Peyer's patch (tissue), 4 donors: ENCODE measurements around the gene CD300LG. TPM values are rescaled to one million over a fixed set of nuclear protein-coding genes. Genes with fewer than 3 reads are reported as not detected.

ENCODE experiments used
- DNase-seq, 3 donors: peaks; one replicate each; pipeline ENCODE4 v3.0.0-alpha.2; 2017 to 2019
- H3K27ac ChIP-seq, 4 donors: fragments of 200-600 bp; sonication (generic); one replicate each; pipeline ENCODE4 v1.5.1; 2016 to 2019
- H3K27me3 ChIP-seq, 2 donors: fragments of 200-600 bp; sonication (generic); one replicate each; pipeline ENCODE4 v1.5.1; 2019
- H3K36me3 ChIP-seq, 3 donors: fragments of 200-600 bp; sonication (generic); one replicate each; pipeline ENCODE4 v1.5.1; 2016 to 2019
- H3K4me1 ChIP-seq, 4 donors: fragments of 200-600 bp; sonication (generic); one replicate each; pipeline ENCODE4 v1.5.1; 2016 to 2019
- H3K4me3 ChIP-seq, 4 donors: fragments of 200-600 bp; sonication (generic); 1 replicate in 3 of 4; 2 replicates in 1 of 4; pipeline ENCODE4 v1.5.1; 2016 to 2019; ENCODE audit warnings: mild to moderate bottlenecking in 1 of 4
- H3K9me3 ChIP-seq, 4 donors: fragments of 200-600 bp; sonication (generic); one replicate each; pipeline ENCODE4 v1.5.1; 2016 to 2019; ENCODE audit warnings: mild to moderate bottlenecking in 1 of 4
- POLR2A ChIP-seq, 2 donors: fragments of 450-650 bp; IDR thresholded peaks; one replicate each; pipeline ENCODE4 v1.5.1; 2017; ENCODE audit warnings: antibody characterized with exemption in 2 of 2, mild to moderate bottlenecking in 2 of 2, moderate library complexity in 2 of 2
- total RNA-seq, 4 donors: library from RNA; depleted of rRNA; stranded (reverse); fragments of >200 nt; gene quantifications; one replicate each; pipeline ENCODE4 v1.1.0, GENCODE V29; 2016
- TF ChIP-seq, protein P1 (sequence below), 6 experiments: fragments of 450-650 bp in 4 of 6; fragments of 200-600 bp in 2 of 6; sonication (generic) in 1 of 6; IDR thresholded peaks; one replicate each; pipeline ENCODE4 v1.5.1; 2017 to 2019; ENCODE audit warnings: antibody characterized with exemption in 6 of 6, mild to moderate bottlenecking in 3 of 6, moderate library complexity in 1 of 6

The CD300LG gene
- total RNA-seq, 4 donors from 2014 or later: 0.54 TPM; not detected in 3

DNA sequence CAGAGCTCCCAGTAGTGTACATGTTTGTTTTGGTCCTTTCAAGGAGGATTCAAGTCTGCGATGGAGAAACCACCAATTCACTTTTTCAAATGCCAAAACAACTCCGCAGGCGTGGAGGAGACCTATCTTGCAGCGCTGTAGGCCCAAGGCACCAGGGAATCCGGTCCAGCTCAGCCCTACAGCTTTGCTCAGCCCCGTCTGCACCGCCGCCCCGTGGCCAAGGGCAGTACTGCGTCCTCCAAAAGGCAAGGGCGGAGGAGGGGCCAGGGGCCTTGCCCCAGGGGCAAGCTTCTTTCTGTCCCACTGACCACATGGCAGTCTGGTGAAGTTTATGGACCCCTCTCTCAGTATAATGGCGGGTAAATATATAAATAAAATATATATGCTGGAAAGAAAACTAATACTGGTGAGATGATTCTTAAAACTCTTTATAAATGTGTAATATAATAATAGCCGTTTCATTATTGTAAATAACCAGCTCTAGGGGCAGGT lies 709 bp upstream of the CD300LG start:
- H3K9me3 ChIP-seq: no peaks in the 10 kb centered on the region
- no peak overlapping the region for H3K4me3 ChIP-seq
- DNase-seq: peak; percentile 64 to 89 (median 89)
- H3K27me3 ChIP-seq: no peaks in the 10 kb centered on the region
- TF ChIP-seq, protein P1, sequence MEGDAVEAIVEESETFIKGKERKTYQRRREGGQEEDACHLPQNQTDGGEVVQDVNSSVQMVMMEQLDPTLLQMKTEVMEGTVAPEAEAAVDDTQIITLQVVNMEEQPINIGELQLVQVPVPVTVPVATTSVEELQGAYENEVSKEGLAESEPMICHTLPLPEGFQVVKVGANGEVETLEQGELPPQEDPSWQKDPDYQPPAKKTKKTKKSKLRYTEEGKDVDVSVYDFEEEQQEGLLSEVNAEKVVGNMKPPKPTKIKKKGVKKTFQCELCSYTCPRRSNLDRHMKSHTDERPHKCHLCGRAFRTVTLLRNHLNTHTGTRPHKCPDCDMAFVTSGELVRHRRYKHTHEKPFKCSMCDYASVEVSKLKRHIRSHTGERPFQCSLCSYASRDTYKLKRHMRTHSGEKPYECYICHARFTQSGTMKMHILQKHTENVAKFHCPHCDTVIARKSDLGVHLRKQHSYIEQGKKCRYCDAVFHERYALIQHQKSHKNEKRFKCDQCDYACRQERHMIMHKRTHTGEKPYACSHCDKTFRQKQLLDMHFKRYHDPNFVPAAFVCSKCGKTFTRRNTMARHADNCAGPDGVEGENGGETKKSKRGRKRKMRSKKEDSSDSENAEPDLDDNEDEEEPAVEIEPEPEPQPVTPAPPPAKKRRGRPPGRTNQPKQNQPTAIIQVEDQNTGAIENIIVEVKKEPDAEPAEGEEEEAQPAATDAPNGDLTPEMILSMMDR (IDR thresholded peaks at IDR 0.05): peak; percentile 77 to 95 (median 94)
- TF ChIP-seq POLR2A (IDR thresholded peaks at IDR 0.05): no peak
- H3K4me1 ChIP-seq: no peaks in the 10 kb centered on the region
- H3K36me3 ChIP-seq: no peaks in the 10 kb centered on the region
- no peak overlapping the region for H3K27ac ChIP-seq

DNA sequence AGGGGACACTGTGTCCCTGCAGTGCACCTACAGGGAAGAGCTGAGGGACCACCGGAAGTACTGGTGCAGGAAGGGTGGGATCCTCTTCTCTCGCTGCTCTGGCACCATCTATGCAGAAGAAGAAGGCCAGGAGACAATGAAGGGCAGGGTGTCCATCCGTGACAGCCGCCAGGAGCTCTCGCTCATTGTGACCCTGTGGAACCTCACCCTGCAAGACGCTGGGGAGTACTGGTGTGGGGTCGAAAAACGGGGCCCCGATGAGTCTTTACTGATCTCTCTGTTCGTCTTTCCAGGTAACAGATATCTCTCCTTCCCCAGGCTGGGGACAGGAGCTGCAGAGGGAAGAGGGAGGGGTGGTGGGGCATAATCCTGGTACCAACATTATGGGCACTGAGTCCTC lies 1.6 kb downstream of the CD300LG start:
- H3K27me3 ChIP-seq: no peaks in the 10 kb centered on the region
- H3K36me3 ChIP-seq: no peaks in the 10 kb centered on the region
- H3K27ac ChIP-seq: no peak overlapping the region
- H3K4me1 ChIP-seq: no peaks in the 10 kb centered on the region
- H3K4me3 ChIP-seq: no peak overlapping the region
- TF ChIP-seq, protein P1 (IDR thresholded peaks at IDR 0.05): no peak
- no peak for TF ChIP-seq POLR2A (IDR thresholded peaks at IDR 0.05)
- no peaks in the 10 kb centered on the region for H3K9me3 ChIP-seq
- DNase-seq: no peak

DNA sequence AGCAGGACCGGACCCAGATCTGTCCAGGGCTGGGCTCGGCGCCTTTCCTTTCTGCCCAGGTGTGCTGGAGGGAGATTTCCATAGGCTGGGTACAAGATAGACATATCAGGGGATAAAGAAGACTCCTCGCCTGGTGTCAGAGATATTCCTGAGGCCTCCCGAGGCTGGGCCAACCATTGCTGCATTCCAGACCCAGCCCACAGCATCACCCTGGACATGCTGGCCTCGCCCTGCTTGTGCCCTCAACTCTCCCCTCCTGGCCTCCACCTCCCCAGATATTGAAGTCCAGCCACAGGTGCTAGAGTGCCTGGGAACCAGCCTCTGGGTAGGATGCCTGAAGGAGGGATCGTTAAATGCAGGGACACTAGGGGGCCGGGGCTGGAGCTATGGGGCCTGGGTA lies 2.1 kb downstream of the CD300LG start:
- TF ChIP-seq, protein P1 (IDR thresholded peaks at IDR 0.05): no peak
- TF ChIP-seq POLR2A (IDR thresholded peaks at IDR 0.05): no peak
- Histone ChIP-seq H3K27ac (no peak overlapping the region), H3K4me3 (no peak overlapping the region)

DNA sequence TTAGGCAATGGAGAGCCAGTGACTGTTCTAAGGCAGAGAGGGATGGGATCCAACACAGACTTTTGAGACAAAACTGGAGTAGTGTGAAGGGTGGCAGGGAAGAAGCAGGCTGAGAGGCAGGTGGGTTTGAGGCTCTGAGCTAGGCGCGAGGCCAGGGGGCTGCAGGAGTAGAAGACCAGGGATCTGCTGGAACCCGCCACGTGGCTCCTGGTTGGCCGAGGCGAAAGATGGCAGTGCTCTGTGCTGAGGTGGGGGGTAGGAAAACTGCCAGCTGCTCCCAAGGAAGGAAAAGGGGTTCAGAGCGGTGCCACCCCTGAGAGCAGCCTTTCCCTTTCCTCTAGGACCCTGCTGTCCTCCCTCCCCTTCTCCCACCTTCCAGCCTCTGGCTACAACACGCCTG lies 5.6 kb downstream of the CD300LG start:
- no peak overlapping the region for H3K27ac ChIP-seq
- no peaks in the 10 kb centered on the region for H3K36me3 ChIP-seq
- peak in 1 of 3 donors; percentile 36 for DNase-seq
- no peak overlapping the region for H3K4me3 ChIP-seq
- no peaks in the 10 kb centered on the region for H3K27me3 ChIP-seq
- H3K9me3 ChIP-seq: no peaks in the 10 kb centered on the region
- TF ChIP-seq, protein P1 (IDR thresholded peaks at IDR 0.05): no peak
- TF ChIP-seq POLR2A (IDR thresholded peaks at IDR 0.05): no peak
- no peaks in the 10 kb centered on the region for H3K4me1 ChIP-seq

More for the DNA sequence above, 2.1 kb downstream of the CD300LG start:
- no peaks in the 10 kb centered on the region for H3K4me1 ChIP-seq
- DNase-seq: peak in 2 of 3 donors; percentile 23 to 28
- H3K36me3 ChIP-seq: no peaks in the 10 kb centered on the region
- H3K27me3 ChIP-seq: no peaks in the 10 kb centered on the region
- no peaks in the 10 kb centered on the region for H3K9me3 ChIP-seq

DNA sequence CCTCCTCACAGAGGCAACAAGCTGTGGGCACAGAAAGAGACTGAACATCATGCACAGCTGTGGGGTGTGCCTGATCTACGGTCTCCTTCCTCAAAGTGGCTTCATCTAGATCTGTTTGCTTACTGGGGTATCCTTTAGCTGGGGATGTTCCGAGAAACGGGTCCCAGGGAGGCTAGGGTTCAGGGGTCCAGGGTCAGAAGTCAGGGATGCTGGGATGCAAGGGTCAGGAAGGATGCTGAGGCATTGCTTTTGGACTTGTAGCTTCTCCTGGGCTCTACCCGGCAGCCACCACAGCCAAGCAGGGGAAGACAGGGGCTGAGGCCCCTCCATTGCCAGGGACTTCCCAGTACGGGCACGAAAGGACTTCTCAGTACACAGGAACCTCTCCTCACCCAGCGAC lies 6.6 kb downstream of the CD300LG start:
- DNase-seq: no peak
- no peaks in the 10 kb centered on the region for H3K27me3 ChIP-seq

More for the DNA sequence above, 6.6 kb downstream of the CD300LG start:
- H3K4me3 ChIP-seq: no peak overlapping the region
- TF ChIP-seq POLR2A (IDR thresholded peaks at IDR 0.05): no peak
- TF ChIP-seq, protein P1 (IDR thresholded peaks at IDR 0.05): no peak
- H3K27ac ChIP-seq: no peak overlapping the region
- H3K36me3 ChIP-seq: no peaks in the 10 kb centered on the region
- H3K4me1 ChIP-seq: no peaks in the 10 kb centered on the region
- H3K9me3 ChIP-seq: no peaks in the 10 kb centered on the region
